ENCODE results near the gene NXPE3. TPM values are rescaled to one million over a fixed set of nuclear protein-coding genes. Genes with fewer than 3 reads are reported as not detected.
"Not testable (repeated sequence)": the region's sequence is repeated elsewhere in the genome, so short reads cannot be mapped to it uniquely, and the experiment has no call there.

Gene NXPE3
- total and polyA plus RNA-seq, 2 experiments from 2014 or later = 4.9 to 7.3 TPM

- no peak for DNase-seq (ENCODE audit: low read depth in 1 of 2, low spot score in 1 of 2)
- Histone ChIP-seq H3K9me3 (ENCODE audit: low read depth) (no peaks in the 10 kb centered on the region), H3K4me3 (no peak overlapping the region)
Measured at GRCh38 chr3:101744811-101745210, 34.2 kb upstream of the NXPE3 start.

GRCh38 chr3:101745934-101746333, 33.1 kb upstream of the NXPE3 start:
- not testable (repeated sequence) for H3K4me3 ChIP-seq; DNase-seq (ENCODE audit: low read depth in 1 of 2, low spot score in 1 of 2); H3K36me3 ChIP-seq; H3K9me3 ChIP-seq (ENCODE audit: low read depth); H3K4me1 ChIP-seq (ENCODE audit: low read depth); H3K27me3 ChIP-seq; H3K27ac ChIP-seq

More at GRCh38 chr3:101744811-101745210, 34.2 kb upstream of the NXPE3 start:
- H3K27me3 ChIP-seq = no peaks in the 10 kb centered on the region
- no peak for TF ChIP-seq CTCF (IDR thresholded peaks at IDR 0.05; ENCODE audit: low read depth, low read length)
- H3K4me1 ChIP-seq (ENCODE audit: low read depth) = no peaks in the 10 kb centered on the region
- no peak overlapping the region for H3K27ac ChIP-seq
- H3K36me3 ChIP-seq = no peaks in the 10 kb centered on the region

- H3K36me3 ChIP-seq = peaks cover 34% of the 10 kb centered on the region
- H3K9me3 ChIP-seq (ENCODE audit: low read depth); H3K4me1 ChIP-seq (ENCODE audit: low read depth); H3K27me3 ChIP-seq; H3K4me3 ChIP-seq; DNase-seq (ENCODE audit: low read depth in 1 of 2, low spot score in 1 of 2); H3K27ac ChIP-seq: not testable (repeated sequence)
Measured at GRCh38 chr3:101753386-101754113, 25.5 kb upstream of the NXPE3 start.

GRCh38 chr3:101758224-101758623, 20.8 kb upstream of the NXPE3 start:
- Histone ChIP-seq H3K36me3 (peaks cover 54% of the 10 kb centered on the region), H3K27me3 (no peaks in the 10 kb centered on the region), H3K4me3 (no peak overlapping the region), H3K9me3 (ENCODE audit: low read depth) (no peaks in the 10 kb centered on the region), H3K27ac (no peak overlapping the region), H3K4me1 (ENCODE audit: low read depth) (no peaks in the 10 kb centered on the region)
- no peak for TF ChIP-seq CTCF (IDR thresholded peaks at IDR 0.05; ENCODE audit: low read depth, low read length)
- peak in 1 of 2 donors; percentile 33 for DNase-seq (ENCODE audit: low read depth in 1 of 2, low spot score in 1 of 2)

- Histone ChIP-seq H3K4me1 (ENCODE audit: low read depth) (no peaks in the 10 kb centered on the region), H3K9me3 (ENCODE audit: low read depth) (no peaks in the 10 kb centered on the region), H3K27me3 (no peaks in the 10 kb centered on the region), H3K27ac (no peak overlapping the region), H3K4me3 (no peak overlapping the region), H3K36me3 (peaks cover 45% of the 10 kb centered on the region)
- no peak for TF ChIP-seq CTCF (IDR thresholded peaks at IDR 0.05; ENCODE audit: low read depth, low read length)
- no peak for DNase-seq (ENCODE audit: low read depth in 1 of 2, low spot score in 1 of 2)
Measured at GRCh38 chr3:101762041-101762646, 16.9 kb upstream of the NXPE3 start.

GRCh38 chr3:101777745-101778281, 1.2 kb upstream of the NXPE3 start:
- DNase-seq (ENCODE audit: low read depth in 1 of 2, low spot score in 1 of 2); H3K27me3 ChIP-seq; H3K9me3 ChIP-seq (ENCODE audit: low read depth); H3K4me1 ChIP-seq (ENCODE audit: low read depth); H3K27ac ChIP-seq; H3K36me3 ChIP-seq; H3K4me3 ChIP-seq: not testable (repeated sequence)

GRCh38 chr3:101778385-101779046, 495 bp upstream of the NXPE3 start:
- no peak for DNase-seq (ENCODE audit: low read depth in 1 of 2, low spot score in 1 of 2)
- Histone ChIP-seq H3K36me3 (no peaks in the 10 kb centered on the region), H3K27ac (no peak overlapping the region), H3K9me3 (ENCODE audit: low read depth) (no peaks in the 10 kb centered on the region), H3K27me3 (no peaks in the 10 kb centered on the region), H3K4me3 (peak overlapping the region; percentile 57), H3K4me1 (ENCODE audit: low read depth) (peaks cover 4% of the 10 kb centered on the region)
- TF ChIP-seq CTCF (IDR thresholded peaks at IDR 0.05; ENCODE audit: low read depth, low read length) = no peak

Data from cardiac muscle cell (in vitro differentiated cells and primary cell).